HG02763 (cell line): ENCODE data around the gene BMP8B.

ENCODE experiments used
- ATAC-seq: cut with Tn5 transposase; IDR thresholded peaks from one replicate; pipeline ENCODE4 v1.9.1; 2021; ENCODE audit warnings: mild to moderate bottlenecking, moderate library complexity; ENCODE audit not compliant: unreplicated experiment

BMP8B gene

DNA sequence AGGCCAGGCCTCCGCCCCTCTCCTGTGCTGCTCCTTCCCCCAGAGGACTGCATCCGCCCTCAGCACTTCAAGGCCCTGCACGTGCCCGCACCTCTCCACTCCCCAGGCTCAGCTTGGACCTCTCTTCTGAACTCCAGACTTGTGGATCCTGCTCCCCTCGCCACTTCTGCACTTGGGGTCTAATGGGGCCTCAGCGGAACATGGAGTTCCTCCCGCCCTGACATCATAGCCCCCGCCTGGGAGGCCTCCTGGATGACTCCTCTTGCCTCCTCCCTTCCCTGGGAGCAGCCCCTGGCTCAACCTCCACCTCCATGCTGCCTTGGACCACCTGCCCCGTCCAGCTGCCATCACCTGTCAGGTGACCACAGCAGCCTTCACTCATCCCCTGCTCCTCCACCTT lies 27.6 kb downstream of the BMP8B start:
- no peak for ATAC-seq

GRCh38 chr1:39760074-39761008 lies 28.3 kb downstream of the BMP8B start:
- no peak for ATAC-seq

DNA sequence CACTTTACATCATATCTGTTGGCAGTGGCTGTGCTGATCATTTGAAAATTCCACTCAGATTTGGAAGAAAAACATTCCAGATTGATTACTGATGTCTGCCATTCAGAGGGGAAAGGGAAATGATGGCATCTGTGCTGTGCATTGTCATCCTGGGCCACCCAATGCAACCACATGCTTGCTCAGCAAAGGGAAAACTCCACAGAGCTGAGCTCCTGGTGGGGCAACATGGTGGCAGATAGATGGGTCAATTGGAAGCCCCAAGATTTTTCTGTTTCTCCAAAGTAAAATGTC lies 29.3 kb downstream of the BMP8B start:
- no peak for ATAC-seq

DNA sequence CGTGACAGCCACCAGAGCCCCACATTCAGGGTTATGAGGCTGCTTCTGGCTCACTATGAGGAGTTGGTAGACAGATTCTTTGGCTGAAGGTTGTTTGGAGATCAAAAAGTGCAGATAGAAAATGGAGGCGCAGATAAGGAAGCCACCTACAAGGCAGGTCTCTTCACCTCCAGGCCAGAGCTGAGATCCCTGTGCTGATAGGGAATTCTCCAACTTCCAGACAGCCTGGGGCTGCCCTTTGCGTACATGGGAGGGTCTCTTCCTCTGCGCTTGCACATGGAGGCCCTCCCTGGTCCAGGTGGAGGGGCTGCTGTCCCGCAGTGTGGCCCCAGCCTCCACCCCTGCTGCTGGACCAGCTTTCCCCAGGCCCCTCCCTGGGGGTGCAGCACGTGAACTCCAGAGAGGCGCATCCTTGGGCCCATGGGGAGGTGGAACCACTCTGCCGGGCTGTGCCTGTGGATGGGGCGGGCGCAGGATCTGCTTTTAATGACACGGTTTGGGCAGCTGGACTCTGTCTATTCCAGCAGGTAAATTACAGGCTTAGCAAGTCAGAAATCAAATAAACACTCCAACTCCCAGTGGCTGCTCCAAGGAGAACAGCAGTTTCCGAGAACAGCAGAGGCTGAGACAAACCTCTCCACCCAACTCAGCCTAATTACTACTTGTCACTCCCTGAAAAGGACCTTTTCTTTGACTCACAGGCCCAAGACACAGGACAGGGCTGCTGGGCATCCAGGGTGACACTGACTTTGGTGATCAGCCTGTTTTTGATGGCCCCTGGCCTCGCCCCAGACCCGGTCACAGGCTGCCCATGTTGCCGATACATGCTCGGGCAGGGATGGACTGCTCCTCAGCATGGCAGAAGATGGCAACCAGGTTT lies 29.9 kb downstream of the BMP8B start:
- no peak for ATAC-seq

- ATAC-seq, result no peak
These were observed 31.2 kb downstream of the BMP8B start for GRCh38 chr1:39757501-39757900.

GRCh38 chr1:39755965-39756659 lies 32.6 kb downstream of the BMP8B start:
- ATAC-seq, result no peak

- no peak for ATAC-seq
These were observed 33.7 kb downstream of the BMP8B start for GRCh38 chr1:39754906-39755504.

DNA sequence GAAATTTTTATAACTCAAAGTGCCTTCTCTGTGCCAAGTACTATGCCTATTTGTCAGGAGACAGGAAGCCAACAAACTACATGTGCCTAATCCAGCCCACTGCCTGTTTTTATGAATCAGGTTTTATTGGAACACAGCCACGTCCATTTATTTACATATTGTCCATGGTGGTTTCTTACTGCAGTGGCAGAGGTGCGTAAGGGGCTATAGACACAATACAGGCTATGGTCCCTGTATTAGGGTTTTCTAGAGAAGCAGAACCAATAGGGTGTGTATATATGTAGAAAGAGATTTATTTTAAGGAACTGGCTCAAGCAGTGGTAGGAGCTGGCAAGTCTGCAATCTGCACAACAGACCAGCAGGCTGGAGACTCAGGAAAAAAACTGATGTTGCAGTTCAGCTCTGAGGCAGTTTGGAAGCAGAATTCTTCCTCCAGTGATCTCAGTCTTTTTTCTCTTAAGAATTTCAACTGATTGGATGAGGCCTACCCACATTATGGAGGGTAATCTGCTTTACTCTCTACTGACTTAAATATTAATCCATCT lies 34.6 kb downstream of the BMP8B start:
- no peak for ATAC-seq

DNA sequence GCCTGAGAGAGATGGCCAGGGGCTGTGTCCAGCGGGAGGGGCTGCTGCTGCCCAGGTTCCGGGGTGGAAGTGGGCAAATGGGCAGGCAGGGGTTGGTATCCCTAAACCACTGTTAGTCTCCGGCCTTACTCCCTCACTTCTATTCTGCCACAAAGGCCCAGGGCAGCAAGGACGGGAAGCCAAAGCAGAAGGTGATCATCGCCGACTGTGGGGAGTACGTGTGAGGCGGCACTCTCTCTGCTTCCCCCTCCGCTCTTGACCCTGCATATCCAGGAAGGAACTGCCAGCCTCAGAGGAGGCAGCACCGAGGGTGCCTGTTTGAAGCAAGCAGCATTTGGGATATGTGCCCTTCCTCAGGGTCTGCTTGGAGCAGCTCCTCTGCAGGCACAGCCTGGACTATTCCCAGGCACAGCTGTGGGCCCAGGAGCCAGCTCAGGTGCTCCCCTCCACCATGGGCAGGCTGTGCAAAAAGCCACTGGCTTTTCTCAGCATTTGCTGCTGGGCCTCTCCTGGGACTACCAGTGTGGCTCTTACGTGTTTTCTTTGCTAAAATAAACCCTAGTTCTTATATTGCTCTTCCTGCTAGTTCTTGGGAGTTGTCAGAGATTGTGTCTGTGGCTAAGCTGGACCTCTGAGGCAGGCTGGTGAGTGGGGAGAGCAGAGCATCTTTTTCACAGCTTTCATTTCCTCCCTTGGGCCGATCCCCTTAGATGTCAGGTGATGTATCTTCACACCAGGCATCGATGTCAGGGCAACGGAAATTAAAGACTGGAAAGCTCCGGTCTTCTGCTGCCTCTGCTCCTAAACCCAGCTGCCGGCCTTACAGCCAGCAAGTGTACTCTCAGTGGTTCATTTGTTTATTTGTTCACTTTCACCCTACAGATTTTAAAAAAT lies 35.3 kb downstream of the BMP8B start:
- ATAC-seq, result no peak

GRCh38 chr1:39752703-39753102 lies 36.0 kb downstream of the BMP8B start:
- ATAC-seq, result no peak

DNA sequence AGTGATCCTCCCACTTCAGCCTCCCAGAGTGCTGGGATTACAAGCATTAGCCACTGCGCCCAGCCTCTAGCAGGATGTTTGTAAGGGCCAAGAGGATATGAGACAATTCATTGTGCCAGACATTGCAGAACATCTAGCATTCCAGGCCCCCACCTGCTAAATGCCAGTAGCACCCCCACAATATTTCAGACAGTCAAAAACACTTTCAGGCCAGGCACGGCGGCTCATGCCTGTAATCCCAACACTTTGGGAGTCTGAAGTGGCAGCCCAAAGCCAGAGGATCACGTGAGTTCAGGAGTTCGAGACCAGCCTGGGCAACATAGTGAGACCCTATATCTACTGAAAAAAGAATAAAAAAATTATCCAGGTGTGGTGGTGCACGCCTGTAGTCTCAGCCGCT lies 37.1 kb downstream of the BMP8B start:
- no peak for ATAC-seq

DNA sequence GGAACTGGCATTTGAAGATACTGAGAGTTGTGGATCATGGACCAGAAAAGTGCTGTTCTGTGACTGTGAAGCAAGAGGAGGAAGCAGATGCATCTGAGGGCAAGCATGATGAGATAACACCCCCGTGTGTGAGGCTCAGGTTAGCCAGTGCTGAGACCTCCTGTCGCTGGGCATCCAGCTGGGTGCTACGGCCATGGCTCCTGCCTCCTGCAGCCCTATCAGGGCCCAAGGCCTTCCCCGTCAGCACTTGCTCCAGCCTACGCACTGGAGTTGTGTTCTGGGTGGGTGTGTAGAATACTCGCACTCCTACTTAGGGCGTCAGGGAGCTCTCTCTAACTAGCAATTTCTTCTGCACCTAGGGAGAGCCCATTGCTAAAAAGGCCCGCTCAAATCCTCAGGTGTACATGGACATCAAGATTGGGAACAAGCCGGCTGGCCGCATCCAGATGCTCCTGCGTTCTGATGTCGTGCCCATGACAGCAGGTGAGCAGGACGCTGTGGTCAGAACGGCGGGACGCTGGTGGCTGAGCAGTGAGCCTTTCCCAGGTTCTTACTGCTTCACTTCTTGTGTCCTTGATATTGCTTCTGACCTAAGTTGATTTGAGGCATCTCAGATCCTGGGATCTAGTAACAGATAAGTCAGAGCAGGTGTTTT lies 43.5 kb downstream of the BMP8B start:
- ATAC-seq, result no peak

GRCh38 chr1:39738622-39739366 lies 49.9 kb downstream of the BMP8B start, which contains the start of gene PPIE:
Gene PPIE, plus strand, starts transcription at chr1:39738882. Its CDS starts 19 bp downstream, at chr1:39738901.
- peak; percentile 89 for ATAC-seq

DNA sequence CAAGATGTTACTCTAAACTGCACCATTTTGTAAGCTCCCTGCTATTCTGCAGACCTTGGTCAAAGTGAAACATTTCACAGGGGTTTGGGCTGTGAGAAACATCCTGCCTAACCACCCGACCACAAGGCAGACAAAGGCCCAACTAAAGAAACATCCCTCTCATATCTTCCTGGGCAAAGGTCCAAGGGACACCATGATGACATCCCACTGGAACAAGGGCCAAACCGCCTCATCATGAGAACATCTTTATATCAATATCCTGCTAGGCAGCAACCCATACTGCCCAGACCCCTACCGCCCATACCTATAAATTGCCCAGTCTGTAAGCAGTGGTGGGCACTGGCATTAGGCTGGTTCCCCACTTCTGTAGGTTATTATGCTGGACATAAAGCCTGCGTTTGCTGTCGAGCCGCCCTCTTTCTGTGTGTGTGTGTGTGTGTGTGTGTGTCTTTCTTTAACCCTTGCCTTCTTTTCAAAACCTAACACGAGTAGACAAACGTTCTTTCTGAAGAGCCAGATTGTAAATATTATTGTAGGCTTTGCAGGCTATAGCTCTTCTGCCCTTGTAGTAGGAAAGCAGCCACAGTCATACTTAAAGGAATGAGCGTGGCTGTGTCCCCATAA lies 51.0 kb downstream of the BMP8B start:
- no peak for ATAC-seq

- ATAC-seq, result no peak
These were observed 52.9 kb downstream of the BMP8B start for GRCh38 chr1:39735731-39736130.

DNA sequence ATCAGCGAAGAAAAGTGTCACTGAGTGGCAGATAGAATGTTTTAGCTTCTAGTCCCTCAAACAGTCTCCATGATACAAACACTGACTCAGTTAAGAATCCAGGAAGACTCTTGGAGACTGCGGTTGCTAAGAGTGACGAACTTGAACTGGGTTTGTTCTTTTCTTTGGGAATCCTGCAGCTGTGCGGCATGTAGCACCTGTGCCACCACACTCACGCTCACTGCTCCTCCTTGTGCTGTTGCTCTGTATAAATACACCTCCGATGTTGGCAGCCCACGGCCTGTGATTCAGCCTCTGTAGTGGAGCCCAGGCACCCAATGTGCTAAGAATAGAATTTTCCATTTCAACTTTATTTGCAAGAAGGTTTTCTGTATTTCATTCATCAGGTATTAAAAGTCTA lies 55.5 kb downstream of the BMP8B start:
- ATAC-seq, result no peak

- ATAC-seq, result no peak
These were observed 55.9 kb downstream of the BMP8B start for GRCh38 chr1:39732730-39733129.

DNA sequence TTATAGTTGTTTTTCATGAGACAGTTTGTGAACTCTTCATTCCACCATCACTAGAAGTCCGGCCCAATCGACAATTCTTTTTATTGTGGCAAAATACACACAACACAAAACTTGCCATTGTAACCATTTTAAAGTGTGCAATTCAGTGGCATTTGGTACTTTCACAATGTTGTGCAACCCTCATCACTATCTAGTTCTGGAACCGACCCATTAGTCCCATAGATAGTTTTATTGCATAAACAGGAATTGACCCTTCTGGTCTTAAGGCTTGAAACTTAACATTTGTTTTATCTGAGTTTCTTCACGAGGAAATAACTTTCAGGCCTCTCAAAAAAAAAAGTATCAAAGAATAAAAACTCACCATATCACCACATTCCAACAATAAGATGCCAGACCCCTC lies 58.8 kb downstream of the BMP8B start:
- no peak for ATAC-seq
